GM12875 (cell line): Measurements from ENCODE around the gene ACER3.
"Not testable (repeated sequence)": the region's sequence is repeated elsewhere in the genome, so short reads cannot be mapped to it uniquely, and the experiment has no call there.

Source experiments
- H3K4me3 ChIP-seq: one replicate; pipeline ENCODE4 v1.5.1; 2011; ENCODE audit warnings: low read depth, low read length, control low read depth
- TF ChIP-seq, protein P1 (sequence below): IDR thresholded peaks from 2 replicates; pipeline ENCODE4 v1.5.1; 2011; ENCODE audit warnings: low read depth, mild to moderate bottlenecking, control low read depth, inconsistent platforms, low read length, moderate library complexity, borderline replicate concordance; ENCODE audit not compliant: insufficient read depth

The ACER3 gene

DNA sequence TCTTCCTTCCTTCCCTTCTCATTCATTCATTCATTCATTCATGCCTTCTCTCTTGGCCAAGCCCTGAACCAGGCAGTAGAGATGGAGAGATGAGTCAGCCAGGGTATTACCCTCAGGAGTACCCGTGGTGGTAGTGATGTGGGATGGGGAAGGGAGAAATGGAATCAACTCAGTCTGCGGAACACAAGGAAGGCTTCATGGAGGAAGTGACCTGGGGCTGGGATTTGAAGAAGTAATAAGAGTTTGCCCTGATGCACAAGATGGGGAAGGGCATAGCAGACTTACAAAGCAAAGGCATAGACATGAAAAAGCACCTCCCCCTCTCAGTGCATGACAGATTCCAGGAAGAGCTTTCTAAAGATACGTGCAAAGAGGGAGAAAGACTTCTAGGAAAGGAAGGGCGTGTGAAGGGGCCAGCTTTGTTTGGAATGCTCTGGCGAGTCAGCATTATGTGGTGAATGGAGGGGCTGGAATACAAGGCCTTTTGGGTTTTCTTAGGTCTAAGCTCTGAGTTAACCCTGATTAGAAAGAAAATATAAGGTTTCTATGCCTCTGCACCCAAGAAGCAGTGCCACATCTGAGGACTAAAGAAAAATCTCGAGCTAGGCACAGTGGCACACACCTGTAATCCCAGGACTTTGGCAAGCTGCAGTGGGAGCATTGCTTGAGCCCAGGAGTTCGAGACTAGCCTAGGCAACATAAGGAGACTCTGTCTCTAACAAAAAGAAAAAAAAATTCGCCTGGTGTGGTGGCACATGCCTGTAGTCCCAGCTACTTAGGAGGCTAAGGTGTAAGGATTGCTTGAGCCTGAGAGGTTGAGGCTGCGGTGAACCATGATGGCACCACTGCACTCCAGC lies 36.4 kb upstream of the ACER3 start:
- TF ChIP-seq, protein P1, sequence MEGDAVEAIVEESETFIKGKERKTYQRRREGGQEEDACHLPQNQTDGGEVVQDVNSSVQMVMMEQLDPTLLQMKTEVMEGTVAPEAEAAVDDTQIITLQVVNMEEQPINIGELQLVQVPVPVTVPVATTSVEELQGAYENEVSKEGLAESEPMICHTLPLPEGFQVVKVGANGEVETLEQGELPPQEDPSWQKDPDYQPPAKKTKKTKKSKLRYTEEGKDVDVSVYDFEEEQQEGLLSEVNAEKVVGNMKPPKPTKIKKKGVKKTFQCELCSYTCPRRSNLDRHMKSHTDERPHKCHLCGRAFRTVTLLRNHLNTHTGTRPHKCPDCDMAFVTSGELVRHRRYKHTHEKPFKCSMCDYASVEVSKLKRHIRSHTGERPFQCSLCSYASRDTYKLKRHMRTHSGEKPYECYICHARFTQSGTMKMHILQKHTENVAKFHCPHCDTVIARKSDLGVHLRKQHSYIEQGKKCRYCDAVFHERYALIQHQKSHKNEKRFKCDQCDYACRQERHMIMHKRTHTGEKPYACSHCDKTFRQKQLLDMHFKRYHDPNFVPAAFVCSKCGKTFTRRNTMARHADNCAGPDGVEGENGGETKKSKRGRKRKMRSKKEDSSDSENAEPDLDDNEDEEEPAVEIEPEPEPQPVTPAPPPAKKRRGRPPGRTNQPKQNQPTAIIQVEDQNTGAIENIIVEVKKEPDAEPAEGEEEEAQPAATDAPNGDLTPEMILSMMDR: no peak
- H3K4me3 ChIP-seq: no peak overlapping the region

DNA sequence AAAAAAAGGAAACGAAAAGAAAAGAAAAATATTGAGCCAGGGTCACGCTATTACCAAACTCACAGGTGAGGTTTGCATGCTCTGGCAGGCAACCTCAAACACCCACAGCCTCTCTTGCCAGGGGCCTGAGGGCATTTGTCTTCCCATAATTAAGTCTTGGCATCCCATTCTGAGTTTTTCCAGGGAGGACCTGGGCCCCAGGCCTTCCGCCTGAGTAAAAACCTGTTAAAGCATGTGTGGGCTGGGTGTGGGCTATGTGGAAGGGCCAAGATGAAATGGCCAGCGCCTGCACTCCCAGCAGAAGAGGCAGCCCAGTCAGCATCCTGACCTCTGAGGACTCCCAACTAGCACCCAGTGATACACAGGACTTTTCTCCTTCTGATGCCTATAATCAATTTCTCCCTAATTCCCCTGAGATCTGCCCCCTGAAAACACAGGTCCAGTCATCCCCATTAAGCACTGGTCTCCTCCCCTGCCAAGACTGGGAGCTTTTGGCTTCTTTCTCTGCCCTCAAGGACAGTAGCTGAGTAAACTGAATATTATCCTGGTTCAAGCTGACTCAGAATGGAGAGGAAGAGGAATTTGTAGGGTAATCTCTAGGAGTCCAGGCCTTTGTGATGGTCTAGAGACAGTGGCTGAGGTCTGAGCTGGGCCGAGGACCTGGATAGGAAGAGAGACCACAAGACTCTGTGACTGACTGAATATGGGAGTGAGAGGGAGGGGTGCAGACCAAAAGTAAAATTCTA lies 35.6 kb upstream of the ACER3 start:
- TF ChIP-seq, protein P1: no peak
- no peak overlapping the region for H3K4me3 ChIP-seq

DNA sequence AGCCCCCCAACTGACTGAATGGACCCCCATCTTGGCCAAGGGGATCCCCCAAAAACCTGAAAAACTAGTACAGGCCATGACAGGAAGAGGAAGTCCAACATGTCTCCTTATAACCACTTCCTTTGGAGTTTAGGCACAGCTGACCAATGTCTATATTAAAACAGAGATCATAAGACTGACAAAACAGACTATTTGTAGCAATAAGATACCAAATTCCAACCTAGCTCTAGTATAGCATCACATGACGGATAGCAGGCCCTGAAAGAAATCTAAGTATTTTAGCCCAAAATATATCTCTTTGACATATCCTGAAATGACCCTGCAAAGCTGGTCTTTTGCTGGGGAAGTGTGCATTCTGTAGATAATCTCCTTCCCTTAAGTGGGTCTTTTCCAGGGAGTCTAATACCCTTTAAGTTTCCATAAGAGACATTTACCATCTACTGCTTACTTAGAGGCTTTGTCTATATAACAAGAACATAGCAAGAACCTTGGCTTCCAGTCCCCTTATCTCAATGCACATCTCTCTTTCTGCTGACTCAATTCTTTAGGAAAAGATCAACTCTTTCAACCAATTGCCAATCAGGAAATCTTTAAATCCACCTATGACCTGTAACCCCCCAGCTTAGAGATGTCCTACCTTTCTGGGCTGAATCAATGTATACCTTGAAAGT lies 34.9 kb upstream of the ACER3 start:
- TF ChIP-seq, protein P1: no peak
- H3K4me3 ChIP-seq: no peak overlapping the region

DNA sequence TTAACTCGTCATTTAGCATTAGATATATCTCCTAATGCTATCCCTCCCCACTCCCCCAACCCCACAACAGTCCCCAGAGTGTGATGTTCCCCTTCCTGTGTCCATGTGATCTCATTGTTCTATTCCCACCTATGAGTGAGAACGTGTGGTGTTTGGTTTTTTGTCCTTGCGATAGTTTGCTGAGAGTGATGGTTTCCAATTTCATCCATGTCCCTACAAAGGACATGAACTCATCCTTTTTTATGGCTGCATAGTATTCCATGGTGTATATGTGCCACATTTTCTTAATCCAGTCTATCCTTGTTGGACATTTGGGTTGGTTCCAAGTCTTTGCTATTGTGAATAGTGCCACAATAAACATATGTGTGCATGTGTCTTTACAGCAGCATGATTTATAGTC lies 34.2 kb upstream of the ACER3 start:
- H3K4me3 ChIP-seq: not testable (repeated sequence)

DNA sequence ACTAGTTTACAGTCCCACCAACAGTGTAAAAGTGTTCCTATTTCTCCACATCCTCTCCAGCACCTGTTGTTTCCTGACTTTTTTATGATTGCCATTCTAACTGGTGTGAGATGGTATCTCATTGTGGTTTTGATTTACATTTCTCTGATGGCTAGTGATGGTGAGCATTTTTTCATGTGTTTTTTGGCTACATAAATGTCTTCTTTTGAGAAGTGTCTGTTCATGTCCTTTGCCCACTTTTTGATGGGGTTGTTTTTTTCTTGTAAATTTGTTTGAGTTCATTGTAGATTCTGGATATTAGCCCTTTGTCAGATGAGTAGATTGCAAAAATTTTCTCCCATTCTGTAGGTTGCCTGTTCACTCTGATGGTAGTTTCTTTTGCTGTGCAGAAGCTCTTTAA lies 33.7 kb upstream of the ACER3 start:
- H3K4me3 ChIP-seq: not testable (repeated sequence)

DNA sequence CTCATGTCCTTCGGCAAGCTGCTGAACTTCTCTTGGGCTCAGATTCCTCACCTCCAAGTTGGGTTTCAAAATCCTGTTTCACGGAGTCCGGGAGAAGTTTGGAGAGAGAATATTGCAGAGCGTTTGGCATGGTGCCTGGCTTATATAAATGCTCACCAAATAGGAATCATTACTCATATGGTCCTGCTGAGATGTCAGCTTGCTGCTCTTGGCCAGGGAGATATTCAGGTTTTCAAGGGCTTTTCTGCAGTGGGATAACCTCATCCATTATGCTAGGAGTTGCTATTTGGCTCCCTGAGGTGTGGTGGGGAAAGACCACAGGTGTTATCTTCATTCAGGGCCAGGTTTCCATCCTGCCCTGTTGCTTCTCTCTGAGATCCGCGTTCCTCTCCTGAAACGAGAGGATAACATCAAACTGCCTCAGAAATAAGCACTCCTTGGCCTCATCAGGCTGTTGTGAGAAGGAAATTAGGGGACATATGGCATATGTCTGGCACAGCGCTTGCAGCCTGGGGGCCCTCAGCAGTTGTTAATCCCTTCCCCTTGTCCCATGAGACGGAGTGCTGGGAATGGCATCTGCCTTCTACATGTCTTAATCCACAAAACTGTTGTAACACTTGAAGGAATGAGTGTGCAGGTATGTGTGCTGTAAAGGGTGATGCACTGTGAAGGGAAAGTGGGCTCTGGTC lies 29.9 kb upstream of the ACER3 start:
- no peak overlapping the region for H3K4me3 ChIP-seq
- TF ChIP-seq, protein P1: no peak

DNA sequence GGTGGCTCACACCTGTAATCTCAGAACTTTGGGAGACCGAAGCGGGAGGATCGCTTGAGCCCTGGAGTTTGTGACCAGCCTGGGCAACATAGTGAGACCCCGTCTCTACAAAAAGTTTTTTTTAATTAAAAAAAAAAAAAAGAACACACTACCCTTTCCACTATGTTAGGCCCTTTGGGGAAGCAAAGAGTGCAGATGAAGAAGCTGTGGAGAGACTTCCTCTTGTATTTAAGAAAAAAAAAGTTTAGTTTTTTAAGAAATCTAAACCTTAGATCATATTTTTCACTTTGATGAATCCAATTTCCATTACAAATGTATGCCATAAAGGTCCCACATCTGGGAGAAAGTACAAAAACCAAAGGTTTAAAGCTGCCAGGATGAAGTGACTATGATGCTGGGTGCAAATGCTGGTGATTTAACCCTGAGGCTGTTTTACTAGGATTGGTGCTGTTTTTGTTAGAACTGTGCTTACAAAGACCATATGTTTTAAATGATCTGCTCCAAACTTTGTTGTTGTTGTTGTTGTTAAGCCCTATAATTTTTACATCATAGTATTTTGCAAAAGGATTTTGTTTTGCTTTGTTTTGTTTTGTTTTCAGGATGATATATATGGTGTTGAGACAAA lies 28.9 kb upstream of the ACER3 start:
- no peak overlapping the region for H3K4me3 ChIP-seq
- TF ChIP-seq, protein P1: no peak
